Testis (tissue), 3 donors: ENCODE data around the gene IBSP. TPM values are rescaled to one million over a fixed set of nuclear protein-coding genes. Genes with fewer than 3 reads are reported as not detected.

ENCODE experiments used
- DNase-seq: peaks from one replicate; pipeline ENCODE4 v3.0.0-alpha.2; 2019
- H3K27ac ChIP-seq, 2 donors: fragments of 200-600 bp; sonication (generic); one replicate each; pipeline ENCODE4 v1.5.1; 2019
- H3K27me3 ChIP-seq: fragments of 200-600 bp; sonication (generic); one replicate; pipeline ENCODE4 v1.5.1; 2019
- H3K36me3 ChIP-seq: fragments of 200-600 bp; sonication (generic); one replicate; pipeline ENCODE4 v1.5.1; 2017; ENCODE audit warnings: low read depth; ENCODE audit errors: missing control alignments
- H3K4me1 ChIP-seq: fragments of 200-600 bp; sonication (generic); one replicate; pipeline ENCODE4 v1.5.1; 2019
- H3K4me3 ChIP-seq, 2 donors: fragments of 200-600 bp; sonication (generic); one replicate each; pipeline ENCODE4 v1.5.1; 2017 to 2019
- H3K9me3 ChIP-seq: fragments of 200-600 bp; sonication (generic); one replicate; pipeline ENCODE4 v1.5.1; 2017
- CTCF ChIP-seq, 3 experiments: fragments of 450-650 bp in 2 of 3; fragments of 200-600 bp in 1 of 3; sonication (generic) in 1 of 3; IDR thresholded peaks; one replicate each; pipeline ENCODE4 v1.5.1; 2016 to 2019; ENCODE audit warnings: antibody characterized with exemption in 3 of 3, mild to moderate bottlenecking in 2 of 3, moderate library complexity in 1 of 3
- POLR2A ChIP-seq: fragments of 450-650 bp; IDR thresholded peaks from one replicate; pipeline ENCODE4 v1.6.1; 2017; ENCODE audit warnings: antibody characterized with exemption, mild to moderate bottlenecking, moderate library complexity
- WGBS, 2 donors: methylation state at CpG; one replicate each; pipeline ENCODE4 v1.1.5; 2018; 5-methylcytosine and 5-hydroxymethylcytosine counted together
- intact Hi-C: fragments of 100-400 bp; cut with DNase I; formaldehyde crosslinking; loops from one replicate; pipeline ENCODE4 v1.15.1; 2023; ENCODE audit warnings: low total_unique reads
- polyA plus RNA-seq: library from polyadenylated mRNA; stranded (reverse); fragments of 350-450 nt; fragmentation: Illumina TruSeq; extraction: RNeasy Lipid Tissue Mini Kit (QIAGEN cat#74804); gene quantifications from one replicate; pipeline ENCODE4 v1.2.3, GENCODE V29; 2014; ENCODE audit warnings: low read depth, low replicate concordance; ENCODE audit not compliant: insufficient read depth
- total RNA-seq, 2 donors: library from RNA; depleted of rRNA; stranded (reverse); fragments of >200 nt; gene quantifications; one replicate each; pipeline ENCODE4 v1.2.3, GENCODE V29; 2016

IBSP gene
- total and polyA plus RNA-seq, 3 donors from 2014 or later, result not detected

GRCh38 chr4:87805971-87806370, 6.6 kb downstream of the IBSP start:
- H3K4me1 ChIP-seq, result no peaks in the 10 kb centered on the region
- H3K4me3 ChIP-seq, result no peak overlapping the region
- intact Hi-C loops, result no loop called here
- no peaks in the 10 kb centered on the region for H3K27me3 ChIP-seq
- no peak overlapping the region for H3K27ac ChIP-seq
- no peak for DNase-seq
- TF ChIP-seq CTCF (IDR thresholded peaks at IDR 0.05), result no peak
- TF ChIP-seq POLR2A, result no peak
- no peaks in the 10 kb centered on the region for H3K36me3 ChIP-seq
- no peaks in the 10 kb centered on the region for H3K9me3 ChIP-seq
- WGBS, 2 donors, result 82 to 83% methylated on average over 2 of the region's 2 CpGs

GRCh38 chr4:87806520-87806919, 7.2 kb downstream of the IBSP start:
- Histone ChIP-seq H3K27me3 (no peaks in the 10 kb centered on the region), H3K4me1 (no peaks in the 10 kb centered on the region), H3K4me3 (no peak overlapping the region), H3K27ac (no peak overlapping the region), H3K9me3 (no peaks in the 10 kb centered on the region), H3K36me3 (no peaks in the 10 kb centered on the region)
- WGBS, 2 donors, result 92 to 94% methylated on average over 3 of the region's 3 CpGs
- no peak for DNase-seq
- intact Hi-C loops, result no loop called here
- TF ChIP-seq CTCF (IDR thresholded peaks at IDR 0.05) (no peak), POLR2A (no peak)

- intact Hi-C loops, result no loop called here
These were observed 8.0 kb downstream of the IBSP start for GRCh38 chr4:87807402-87807801.

GRCh38 chr4:87811977-87812376, 12.6 kb downstream of the IBSP start:
- H3K4me1 ChIP-seq, result no peaks in the 10 kb centered on the region
- no peaks in the 10 kb centered on the region for H3K27me3 ChIP-seq
- 77 to 78% methylated on average over 2 of the region's 2 CpGs for WGBS, 2 donors
- H3K36me3 ChIP-seq, result no peaks in the 10 kb centered on the region
- H3K27ac ChIP-seq, result no peak overlapping the region
- TF ChIP-seq CTCF (IDR thresholded peaks at IDR 0.05) (no peak), POLR2A (no peak)
- H3K4me3 ChIP-seq, result no peak overlapping the region
- H3K9me3 ChIP-seq, result no peaks in the 10 kb centered on the region
- intact Hi-C loops, result no loop called here
- DNase-seq, result no peak

More at GRCh38 chr4:87807402-87807801, 8.0 kb downstream of the IBSP start:
- no peak for TF ChIP-seq POLR2A
- TF ChIP-seq CTCF (IDR thresholded peaks at IDR 0.05), result no peak
- no peak overlapping the region for H3K4me3 ChIP-seq
- no peaks in the 10 kb centered on the region for H3K36me3 ChIP-seq
- H3K4me1 ChIP-seq, result no peaks in the 10 kb centered on the region
- DNase-seq, result no peak
- 87 to 89% methylated on average over 3 of the region's 3 CpGs for WGBS, 2 donors
- no peak overlapping the region for H3K27ac ChIP-seq
- no peaks in the 10 kb centered on the region for H3K27me3 ChIP-seq
- H3K9me3 ChIP-seq, result no peaks in the 10 kb centered on the region

GRCh38 chr4:87819281-87819919, 20.0 kb downstream of the IBSP start:
- Histone ChIP-seq H3K27me3 (no peaks in the 10 kb centered on the region), H3K4me1 (no peaks in the 10 kb centered on the region), H3K4me3 (no peak overlapping the region), H3K36me3 (no peaks in the 10 kb centered on the region), H3K9me3 (no peaks in the 10 kb centered on the region), H3K27ac (no peak overlapping the region)
- 56 to 64% methylated on average over 6 to 8 of the region's 8 CpGs for WGBS, 2 donors
- no peak for TF ChIP-seq POLR2A
- TF ChIP-seq CTCF (IDR thresholded peaks at IDR 0.05), result no peak
- DNase-seq, result no peak
- intact Hi-C loops, result no loop called here
